ENCODE measurements around the gene TROAP. TPM values are rescaled to one million over a fixed set of nuclear protein-coding genes. Genes with fewer than 3 reads are reported as not detected.

The TROAP gene
- total RNA-seq, 2 donors from 2014 or later, result 60.5 to 87.4 TPM

DNA sequence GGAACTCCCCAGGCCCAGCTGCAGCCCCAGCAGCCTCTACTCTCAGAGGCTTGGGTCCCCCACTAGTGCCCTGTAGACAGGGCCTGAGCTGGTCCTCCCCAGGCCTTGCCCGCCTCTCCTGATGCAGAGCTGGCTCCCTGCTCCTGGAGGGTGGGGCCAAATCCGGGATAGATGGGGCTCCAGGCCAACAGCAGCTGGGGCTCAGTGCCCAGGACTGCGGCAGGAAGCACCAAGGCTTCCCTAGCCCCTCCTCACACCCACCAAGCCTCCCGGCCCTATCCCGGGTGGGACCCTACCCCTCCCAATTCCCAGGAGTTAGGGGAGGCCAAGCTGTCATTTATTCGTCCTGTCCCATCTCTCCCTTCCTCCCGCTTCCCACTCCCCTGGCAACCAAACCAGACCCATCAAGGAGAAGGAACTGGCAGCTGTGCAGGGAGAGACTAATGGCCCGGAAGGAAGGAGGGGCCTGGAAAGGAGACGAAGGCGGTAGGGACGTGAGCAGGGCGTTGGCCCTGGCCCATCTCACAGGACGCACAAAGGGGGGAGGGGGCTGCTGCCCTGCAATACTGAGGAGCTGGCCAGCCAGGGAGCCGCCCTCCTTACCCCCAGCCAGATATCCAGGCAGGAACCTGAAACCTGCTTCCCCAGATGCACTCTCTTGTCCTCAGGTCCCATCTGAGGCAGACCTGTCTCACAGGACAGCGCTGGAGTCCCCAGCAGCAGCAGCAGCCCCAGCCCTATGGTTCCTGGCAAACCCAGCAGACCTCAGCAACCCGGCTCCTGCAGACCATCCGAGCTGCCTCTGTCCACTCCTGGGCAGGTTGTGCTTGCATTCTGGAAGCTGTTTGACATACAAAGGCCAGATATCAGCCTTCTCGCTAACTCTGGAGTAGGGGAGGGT is 29.7 kb upstream of the TROAP start:
- no peaks in the 10 kb centered on the region for H3K4me1 ChIP-seq (ENCODE audit: control insufficient read depth, insufficient read depth, low read length)
- Mint-ChIP-seq H3K4me1 (peaks cover 3% of the 10 kb centered on the region), H3K36me3 (ENCODE audit: low read depth) (no peaks in the 10 kb centered on the region), H3K9me3 (no peaks in the 10 kb centered on the region), H3K27ac (no peak overlapping the region), H3K4me3 (no peak overlapping the region), H3K27me3 (ENCODE audit: insufficient read depth) (peaks cover 82% of the 10 kb centered on the region)
- DNase-seq, result peak; percentile 81
- TF ChIP-seq, protein P1, sequence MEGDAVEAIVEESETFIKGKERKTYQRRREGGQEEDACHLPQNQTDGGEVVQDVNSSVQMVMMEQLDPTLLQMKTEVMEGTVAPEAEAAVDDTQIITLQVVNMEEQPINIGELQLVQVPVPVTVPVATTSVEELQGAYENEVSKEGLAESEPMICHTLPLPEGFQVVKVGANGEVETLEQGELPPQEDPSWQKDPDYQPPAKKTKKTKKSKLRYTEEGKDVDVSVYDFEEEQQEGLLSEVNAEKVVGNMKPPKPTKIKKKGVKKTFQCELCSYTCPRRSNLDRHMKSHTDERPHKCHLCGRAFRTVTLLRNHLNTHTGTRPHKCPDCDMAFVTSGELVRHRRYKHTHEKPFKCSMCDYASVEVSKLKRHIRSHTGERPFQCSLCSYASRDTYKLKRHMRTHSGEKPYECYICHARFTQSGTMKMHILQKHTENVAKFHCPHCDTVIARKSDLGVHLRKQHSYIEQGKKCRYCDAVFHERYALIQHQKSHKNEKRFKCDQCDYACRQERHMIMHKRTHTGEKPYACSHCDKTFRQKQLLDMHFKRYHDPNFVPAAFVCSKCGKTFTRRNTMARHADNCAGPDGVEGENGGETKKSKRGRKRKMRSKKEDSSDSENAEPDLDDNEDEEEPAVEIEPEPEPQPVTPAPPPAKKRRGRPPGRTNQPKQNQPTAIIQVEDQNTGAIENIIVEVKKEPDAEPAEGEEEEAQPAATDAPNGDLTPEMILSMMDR (conservative IDR thresholded peaks at IDR 0.05), result no peak
- no peak overlapping the region for H3K27ac ChIP-seq (ENCODE audit: low read depth, low read length)
- H3K9me3 ChIP-seq (ENCODE audit: control insufficient read depth, low read length), result no peaks in the 10 kb centered on the region
- 39 to 47% methylated on average over 8 to 18 of the region's 18 CpGs for WGBS, 2 experiments (ENCODE audit: insufficient coverage in 1 of 2, insufficient read length in 1 of 2)
- peaks cover 62% of the 10 kb centered on the region for H3K27me3 ChIP-seq (ENCODE audit: control insufficient read depth, insufficient read depth, low read length, poor library complexity, severe bottlenecking)
- H3K4me3 ChIP-seq (ENCODE audit: low read length), result no peak overlapping the region
- no peaks in the 10 kb centered on the region for H3K36me3 ChIP-seq (ENCODE audit: control insufficient read depth, insufficient read depth, low read length)
- no peak overlapping the region for H3K9ac ChIP-seq (ENCODE audit: extremely low read depth, low read length, poor library complexity, severe bottlenecking)

DNA sequence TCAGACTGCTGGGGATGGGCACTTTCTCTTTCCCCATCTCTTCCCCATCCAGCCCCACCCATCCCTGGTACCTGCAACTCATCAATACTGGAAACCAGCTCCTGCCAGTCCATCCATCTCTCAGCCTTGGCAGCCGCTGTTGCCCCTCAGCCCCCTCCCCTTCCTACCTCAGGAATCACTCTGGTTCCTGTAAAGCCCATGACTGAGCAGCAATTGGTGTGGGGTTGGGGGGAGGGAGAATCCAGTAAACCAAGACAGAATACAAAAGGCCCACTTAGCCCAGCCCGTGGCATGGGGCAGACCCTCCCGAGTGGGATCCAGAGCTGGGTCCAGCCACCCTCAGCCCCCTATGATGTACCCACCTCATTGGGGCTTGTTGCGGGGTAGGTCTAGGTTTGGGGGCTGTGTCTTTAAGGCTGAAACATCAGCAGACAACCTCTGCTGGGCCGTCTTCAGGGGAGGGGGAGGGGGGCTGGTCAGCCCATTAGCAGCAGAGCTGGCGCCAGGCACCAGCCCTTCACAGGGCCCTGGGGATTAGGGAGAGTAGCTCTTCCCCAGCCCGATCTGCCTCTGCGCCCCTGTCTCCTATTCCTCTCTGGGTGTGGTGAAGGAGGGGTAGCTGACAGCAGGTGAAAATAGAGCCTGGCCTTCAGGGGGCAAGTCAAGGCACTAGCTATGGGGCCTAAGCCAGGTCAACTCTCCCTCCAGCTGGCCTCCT is 28.8 kb upstream of the TROAP start:
- Mint-ChIP-seq H3K27me3 (ENCODE audit: insufficient read depth) (peaks cover 89% of the 10 kb centered on the region), H3K27ac (no peak overlapping the region), H3K36me3 (ENCODE audit: low read depth) (no peaks in the 10 kb centered on the region), H3K4me3 (no peak overlapping the region), H3K9me3 (no peaks in the 10 kb centered on the region), H3K4me1 (peaks cover 3% of the 10 kb centered on the region)
- Histone ChIP-seq H3K4me3 (ENCODE audit: low read length) (no peak overlapping the region), H3K27ac (ENCODE audit: low read depth, low read length) (no peak overlapping the region), H3K9ac (ENCODE audit: extremely low read depth, low read length, poor library complexity, severe bottlenecking) (no peak overlapping the region), H3K27me3 (ENCODE audit: control insufficient read depth, insufficient read depth, low read length, poor library complexity, severe bottlenecking) (peaks cover 70% of the 10 kb centered on the region), H3K9me3 (ENCODE audit: control insufficient read depth, low read length) (no peaks in the 10 kb centered on the region), H3K36me3 (ENCODE audit: control insufficient read depth, insufficient read depth, low read length) (no peaks in the 10 kb centered on the region), H3K4me1 (ENCODE audit: control insufficient read depth, insufficient read depth, low read length) (no peaks in the 10 kb centered on the region)
- DNase-seq, result peak; percentile 69
- WGBS, 2 experiments (ENCODE audit: insufficient coverage in 1 of 2, insufficient read length in 1 of 2), result 72 to 73% methylated on average over 3 to 8 of the region's 8 CpGs
- TF ChIP-seq, protein P1 (conservative IDR thresholded peaks at IDR 0.05), result no peak

DNA sequence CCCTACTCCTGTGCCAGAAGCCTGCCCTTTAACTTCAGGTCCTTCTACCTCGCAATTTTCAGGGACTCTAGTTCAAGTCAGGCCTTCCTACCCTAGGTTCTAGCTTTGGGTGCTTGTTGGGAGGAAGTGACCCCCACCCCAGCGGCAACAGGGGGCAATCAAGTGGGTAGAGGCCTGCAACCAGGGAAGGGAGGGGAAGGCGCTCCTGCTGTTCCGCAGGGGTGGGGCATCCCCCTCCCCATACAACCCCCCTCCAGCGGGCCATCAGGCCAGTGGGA is 28.3 kb upstream of the TROAP start:
- no peak for DNase-seq
- H3K9me3 Mint-ChIP-seq, result no peaks in the 10 kb centered on the region
- no peak overlapping the region for H3K4me3 ChIP-seq (ENCODE audit: low read length)
- H3K36me3 Mint-ChIP-seq (ENCODE audit: low read depth), result no peaks in the 10 kb centered on the region
- no peak overlapping the region for H3K27ac Mint-ChIP-seq
- H3K4me1 ChIP-seq (ENCODE audit: control insufficient read depth, insufficient read depth, low read length), result no peaks in the 10 kb centered on the region
- H3K9me3 ChIP-seq (ENCODE audit: control insufficient read depth, low read length), result no peaks in the 10 kb centered on the region
- 42% methylated on average over 3 of the region's 5 CpGs; no CpG with 5 or more reads in 1 of the 2 experiments for WGBS, 2 experiments (ENCODE audit: insufficient coverage in 1 of 2, insufficient read length in 1 of 2)
- TF ChIP-seq, protein P1 (conservative IDR thresholded peaks at IDR 0.05), result no peak
- H3K27me3 Mint-ChIP-seq (ENCODE audit: insufficient read depth), result peaks cover 91% of the 10 kb centered on the region
- H3K9ac ChIP-seq (ENCODE audit: extremely low read depth, low read length, poor library complexity, severe bottlenecking), result no peak overlapping the region
- no peak overlapping the region for H3K27ac ChIP-seq (ENCODE audit: low read depth, low read length)
- peaks cover 3% of the 10 kb centered on the region for H3K4me1 Mint-ChIP-seq
- H3K4me3 Mint-ChIP-seq, result no peak overlapping the region
- peaks cover 70% of the 10 kb centered on the region for H3K27me3 ChIP-seq (ENCODE audit: control insufficient read depth, insufficient read depth, low read length, poor library complexity, severe bottlenecking)
- no peaks in the 10 kb centered on the region for H3K36me3 ChIP-seq (ENCODE audit: control insufficient read depth, insufficient read depth, low read length)

Measured in endodermal cell (in vitro differentiated cells).